H9 (cell line): ENCODE data around the gene UBE2A. TPM values are rescaled to one million over a fixed set of nuclear protein-coding genes. Genes with fewer than 3 reads are reported as not detected.

ENCODE experiments used
- DNase-seq: peaks from one replicate; pipeline ENCODE4 v3.0.0-alpha.2; 2017
- H2AFZ ChIP-seq: one replicate; pipeline ENCODE4 v1.6.1; 2013; ENCODE audit warnings: mild to moderate bottlenecking, low read length, control low read depth, moderate library complexity
- H2AK5ac ChIP-seq: 2 replicates; pipeline ENCODE4 v1.6.1; 2013; ENCODE audit warnings: low read length, control low read depth, mixed read lengths; ENCODE audit not compliant: insufficient read length
- H2BK120ac ChIP-seq: one replicate; pipeline ENCODE4 v1.6.1; 2013; ENCODE audit warnings: low read depth, mild to moderate bottlenecking, low read length, control low read depth, inconsistent platforms; ENCODE audit not compliant: poor library complexity, severe bottlenecking
- H2BK12ac ChIP-seq: 2 replicates; pipeline ENCODE4 v1.6.1; 2013; ENCODE audit warnings: low read length, control low read depth, mixed read lengths, low read depth; ENCODE audit not compliant: insufficient read length
- H2BK15ac ChIP-seq: 2 replicates; pipeline ENCODE4 v1.6.1; 2013; ENCODE audit warnings: low read depth, low read length, control low read depth
- H2BK20ac ChIP-seq: one replicate; pipeline ENCODE4 v1.6.1; 2013; ENCODE audit warnings: low read depth, mild to moderate bottlenecking, low read length, control low read depth, inconsistent platforms; ENCODE audit not compliant: poor library complexity, severe bottlenecking
- H2BK5ac ChIP-seq: 2 replicates; pipeline ENCODE4 v1.6.1; 2013; ENCODE audit warnings: low read length, control low read depth, mixed read lengths; ENCODE audit not compliant: insufficient read length
- H3K14ac ChIP-seq: 2 replicates; pipeline ENCODE4 v1.6.1; 2013; ENCODE audit warnings: low read length, control low read depth; ENCODE audit not compliant: insufficient read depth
- H3K18ac ChIP-seq: 2 replicates; pipeline ENCODE4 v1.6.1; 2013; ENCODE audit warnings: low read depth, mild to moderate bottlenecking, mixed read lengths, low read length, control low read depth; ENCODE audit not compliant: insufficient read length
- H3K23ac ChIP-seq: 2 replicates; pipeline ENCODE4 v1.6.1; 2013; ENCODE audit warnings: low read length, control low read depth, mixed read lengths, low read depth; ENCODE audit not compliant: insufficient read length
- H3K23me2 ChIP-seq: 2 replicates; pipeline ENCODE4 v1.6.1; 2013; ENCODE audit warnings: low read depth, mild to moderate bottlenecking, mixed read lengths, low read length, control low read depth; ENCODE audit not compliant: insufficient read length, poor library complexity, severe bottlenecking
- H3K27ac ChIP-seq: 2 replicates; pipeline ENCODE4 v1.5.1; 2013; ENCODE audit warnings: low read length, control low read depth, mixed read lengths, low read depth; ENCODE audit not compliant: insufficient read length
- H3K27me3 ChIP-seq: 2 replicates; pipeline ENCODE4 v1.6.1; 2013; ENCODE audit warnings: low read length, control low read depth, inconsistent platforms; ENCODE audit not compliant: insufficient read depth
- H3K4ac ChIP-seq: 2 replicates; pipeline ENCODE4 v1.6.1; 2013; ENCODE audit warnings: low read depth, mild to moderate bottlenecking, control low read depth, inconsistent platforms, low read length, moderate library complexity
- H3K4me1 ChIP-seq: 2 replicates; pipeline ENCODE4 v1.6.1; 2013; ENCODE audit warnings: low read length, control low read depth, inconsistent platforms; ENCODE audit not compliant: insufficient read depth
- H3K4me2 ChIP-seq: 2 replicates; pipeline ENCODE4 v1.6.1; 2013; ENCODE audit warnings: low read length, control low read depth, mixed read lengths; ENCODE audit not compliant: insufficient read length, insufficient read depth
- H3K56ac ChIP-seq: 2 replicates; pipeline ENCODE4 v1.6.1; 2013; ENCODE audit warnings: low read depth, mild to moderate bottlenecking, mixed read lengths, low read length, control low read depth; ENCODE audit not compliant: insufficient read length
- H3K79me1 ChIP-seq: 2 replicates; pipeline ENCODE4 v1.6.1; 2013; ENCODE audit warnings: low read depth, mild to moderate bottlenecking, moderate library complexity, low read length, control low read depth, inconsistent platforms; ENCODE audit not compliant: insufficient read depth, poor library complexity, severe bottlenecking
- H3K79me2 ChIP-seq: 2 replicates; pipeline ENCODE4 v1.6.1; 2013; ENCODE audit warnings: low read length, control low read depth, inconsistent platforms; ENCODE audit not compliant: insufficient read depth
- H3K9ac ChIP-seq: 2 replicates; pipeline ENCODE4 v1.6.1; 2013; ENCODE audit warnings: low read length, control low read depth, mixed read lengths; ENCODE audit not compliant: insufficient read length; ENCODE audit errors: extremely low read depth
- H3K9me3 ChIP-seq: one replicate; pipeline ENCODE4 v1.6.1; 2013; ENCODE audit warnings: low read depth, low read length, inconsistent platforms; ENCODE audit not compliant: control insufficient read depth
- H3T11ph ChIP-seq: one replicate; pipeline ENCODE4 v1.6.1; 2013; ENCODE audit warnings: mild to moderate bottlenecking, low read length, control low read depth, inconsistent platforms
- H4K20me1 ChIP-seq: one replicate; pipeline ENCODE4 v1.6.1; 2013; ENCODE audit not compliant: control insufficient read depth, insufficient read length, insufficient read depth
- H4K5ac ChIP-seq: 2 replicates; pipeline ENCODE4 v1.6.1; 2013; ENCODE audit warnings: low read depth, mild to moderate bottlenecking, mixed read lengths, low read length, control low read depth; ENCODE audit not compliant: insufficient read length
- H4K8ac ChIP-seq: replicated peaks from 2 replicates; pipeline ENCODE4 v1.6.1; 2013; ENCODE audit warnings: low read length, control low read depth, mixed read lengths, low read depth; ENCODE audit not compliant: insufficient read length
- H4K91ac ChIP-seq: 2 replicates; pipeline ENCODE4 v1.6.1; 2013; ENCODE audit warnings: low read depth, mild to moderate bottlenecking, moderate library complexity, mixed read lengths, low read length, control low read depth; ENCODE audit not compliant: insufficient read length
- H3K27ac Mint-ChIP-seq, 3 experiments: 2 replicates in 2 of 3; 3 replicates in 1 of 3; pipeline ENCODE4 v1.8.0; 2020 to 2021; ENCODE audit warnings: mixed read lengths in 3 of 3, mild to moderate bottlenecking in 1 of 3, moderate library complexity in 1 of 3
- H3K27me3 Mint-ChIP-seq: 2 replicates; pipeline ENCODE4 v1.8.0; 2021; ENCODE audit warnings: low read depth, mild to moderate bottlenecking, moderate library complexity, mixed read lengths
- H3K36me3 Mint-ChIP-seq, 3 experiments: 2 replicates in 2 of 3; 3 replicates in 1 of 3; pipeline ENCODE4 v1.8.0; 2020 to 2021; ENCODE audit warnings: low read depth in 3 of 3, mixed read lengths in 3 of 3; ENCODE audit not compliant: insufficient read depth in 1 of 3
- H3K4me1 Mint-ChIP-seq, 2 experiments: 2 replicates each; pipeline ENCODE4 v1.8.0; 2020; ENCODE audit warnings: mixed read lengths in 2 of 2
- H3K4me3 Mint-ChIP-seq, 2 experiments: 2 replicates in 1 of 2; 3 replicates in 1 of 2; pipeline ENCODE4 v1.8.0; 2020 to 2021; ENCODE audit warnings: mild to moderate bottlenecking in 2 of 2, mixed read lengths in 2 of 2, moderate library complexity in 1 of 2
- H3K9me3 Mint-ChIP-seq, 2 experiments: 2 replicates in 1 of 2; 3 replicates in 1 of 2; pipeline ENCODE4 v1.8.0; 2020; ENCODE audit warnings: mild to moderate bottlenecking in 2 of 2, mixed read lengths in 2 of 2, moderate library complexity in 1 of 2
- CTCF ChIP-seq: fragments of 200-600 bp; sonication (generic); conservative IDR thresholded peaks from 3 replicates; pipeline ENCODE4 v1.8.0; 2021; ENCODE audit warnings: antibody characterized with exemption, mild to moderate bottlenecking
- WGBS: extraction: QIAGEN DNeasy Blood & Tissue Kit; methylation state at CpG from one replicate; pipeline ENCODE4 v1.1.7; 2013; ENCODE audit warnings: missing lambda C conversion rate, low lambda C conversion rate, mixed read lengths; ENCODE audit not compliant: insufficient read length; ENCODE audit errors: extremely low coverage; 5-methylcytosine and 5-hydroxymethylcytosine counted together
- total RNA-seq: library from RNA; stranded (reverse); gene quantifications from 2 replicates; pipeline ENCODE4 v1.2.1, GENCODE V29; 2021

UBE2A gene
- total RNA-seq, 1 experiment from 2014 or later, result 54.7 TPM

GRCh38 chrX:119607018-119607389, 32.6 kb downstream of the UBE2A start:
- no peak overlapping the region for H3K23ac ChIP-seq
- H3K27ac ChIP-seq, result no peak overlapping the region
- no peak overlapping the region for H2BK20ac ChIP-seq
- no peak overlapping the region for H4K8ac ChIP-seq
- no peak overlapping the region for H3K14ac ChIP-seq
- H4K91ac ChIP-seq, result no peak overlapping the region
- no peak overlapping the region for H2AFZ ChIP-seq
- H3K4me3 Mint-ChIP-seq, result peak overlapping the region; percentile 80 to 90
- H3K9me3 Mint-ChIP-seq, result peaks cover 63 to 65% of the 10 kb centered on the region in 2 experiments
- H3K27me3 ChIP-seq, result no peaks in the 10 kb centered on the region; the same call in 1 of the 2 replicates
- peaks cover 36% of the 10 kb centered on the region for H3K27me3 Mint-ChIP-seq
- H3K23me2 ChIP-seq, result peaks cover 8% of the 10 kb centered on the region
- no peak overlapping the region for H2BK15ac ChIP-seq
- peaks cover 12% of the 10 kb centered on the region for H3K9me3 ChIP-seq
- no peak for DNase-seq
- H3K56ac ChIP-seq, result no peak overlapping the region
- peaks cover 15 to 16% of the 10 kb centered on the region in 2 experiments for H3K4me1 Mint-ChIP-seq
- H3K18ac ChIP-seq, result no peak overlapping the region
- WGBS, result no CpG with 5 or more reads among the region's 7 CpGs
- H3K4me2 ChIP-seq, result peak overlapping the region; percentile 90
- H2BK120ac ChIP-seq, result no peak overlapping the region
- H3K36me3 Mint-ChIP-seq, result peaks cover 9 to 12% (median 9%) of the 10 kb centered on the region in 3 experiments
- H3K9ac ChIP-seq, result no peak overlapping the region
- H3K79me2 ChIP-seq, result no peaks in the 10 kb centered on the region; the same call in 1 of the 2 replicates
- H4K5ac ChIP-seq, result no peak overlapping the region
- H2BK12ac ChIP-seq, result no peak overlapping the region
- no peak overlapping the region for H3K27ac Mint-ChIP-seq
- no peak overlapping the region for H3K4ac ChIP-seq
- no peaks in the 10 kb centered on the region for H3K79me1 ChIP-seq
- no peak for TF ChIP-seq CTCF
- H3T11ph ChIP-seq, result no peak overlapping the region
- no peak overlapping the region for H2AK5ac ChIP-seq
- H4K20me1 ChIP-seq, result no peaks in the 10 kb centered on the region
- H2BK5ac ChIP-seq, result no peak overlapping the region
- no peaks in the 10 kb centered on the region; the same call in 1 of the 2 replicates for H3K4me1 ChIP-seq
